Mesothelial cell of epicardium (in vitro differentiated cells): ENCODE data around the gene NT5C3B. TPM values are rescaled to one million over a fixed set of nuclear protein-coding genes. Genes with fewer than 3 reads are reported as not detected.

ENCODE experiments used
- DNase-seq, 2 experiments: peaks; one replicate each; pipeline ENCODE4 v3.0.0; 2021; ENCODE audit warnings: low spot score in 2 of 2; ENCODE audit not compliant: unreplicated experiment in 2 of 2
- H3K27ac Mint-ChIP-seq: 2 replicates; pipeline ENCODE4 v1.8.0; 2021; ENCODE audit warnings: mixed read lengths
- H3K27me3 Mint-ChIP-seq: 2 replicates; pipeline ENCODE4 v1.8.0; 2021; ENCODE audit warnings: low read depth, mixed read lengths
- H3K36me3 Mint-ChIP-seq: 2 replicates; pipeline ENCODE4 v1.8.0; 2021; ENCODE audit warnings: mixed read lengths
- H3K4me1 Mint-ChIP-seq: 2 replicates; pipeline ENCODE4 v1.8.0; 2021; ENCODE audit warnings: mixed read lengths
- H3K4me3 Mint-ChIP-seq: 2 replicates; pipeline ENCODE4 v1.8.0; 2021; ENCODE audit warnings: mild to moderate bottlenecking, moderate library complexity, mixed read lengths
- H3K9me3 Mint-ChIP-seq: 2 replicates; pipeline ENCODE4 v1.8.0; 2021; ENCODE audit warnings: mixed read lengths
- CTCF ChIP-seq: fragments of 200-600 bp; sonication (generic); IDR thresholded peaks from one replicate; pipeline ENCODE4 v1.5.0; 2021; ENCODE audit warnings: antibody characterized with exemption; ENCODE audit not compliant: unreplicated experiment
- total RNA-seq: library from RNA; stranded (reverse); gene quantifications from 3 replicates; pipeline ENCODE4 v1.2.1, GENCODE V29; 2021

Gene NT5C3B
- total RNA-seq, 1 donor from 2014 or later: 75.5 TPM

GRCh38 chr17:41871789-41872188 lies 35.8 kb upstream of the NT5C3B start:
- Mint-ChIP-seq H3K36me3 (peaks cover 53% of the 10 kb centered on the region), H3K9me3 (no peaks in the 10 kb centered on the region), H3K4me1 (no peaks in the 10 kb centered on the region), H3K27ac (no peak overlapping the region), H3K27me3 (no peaks in the 10 kb centered on the region), H3K4me3 (no peak overlapping the region)
- no peak for DNase-seq
- no peak for TF ChIP-seq CTCF

GRCh38 chr17:41870627-41871026 lies 34.6 kb upstream of the NT5C3B start:
- no peak overlapping the region for H3K4me3 Mint-ChIP-seq
- H3K4me1 Mint-ChIP-seq: peaks cover under 1% of the 10 kb centered on the region
- DNase-seq: no peak
- H3K27ac Mint-ChIP-seq: no peak overlapping the region
- peaks cover 48% of the 10 kb centered on the region for H3K36me3 Mint-ChIP-seq
- no peaks in the 10 kb centered on the region for H3K27me3 Mint-ChIP-seq
- H3K9me3 Mint-ChIP-seq: no peaks in the 10 kb centered on the region
- TF ChIP-seq CTCF: no peak

GRCh38 chr17:41870097-41870496 lies 34.1 kb upstream of the NT5C3B start:
- no peaks in the 10 kb centered on the region for H3K9me3 Mint-ChIP-seq
- no peak overlapping the region for H3K27ac Mint-ChIP-seq
- H3K36me3 Mint-ChIP-seq: peaks cover 48% of the 10 kb centered on the region

GRCh38 chr17:41869426-41869825 lies 33.4 kb upstream of the NT5C3B start:
- Mint-ChIP-seq H3K27me3 (no peaks in the 10 kb centered on the region), H3K27ac (no peak overlapping the region), H3K4me3 (no peak overlapping the region), H3K4me1 (peaks cover 3% of the 10 kb centered on the region), H3K36me3 (peaks cover 44% of the 10 kb centered on the region), H3K9me3 (no peaks in the 10 kb centered on the region)
- DNase-seq: no peak
- no peak for TF ChIP-seq CTCF

More at GRCh38 chr17:41870097-41870496, 34.1 kb upstream of the NT5C3B start:
- no peaks in the 10 kb centered on the region for H3K27me3 Mint-ChIP-seq
- peaks cover 3% of the 10 kb centered on the region for H3K4me1 Mint-ChIP-seq
- no peak for TF ChIP-seq CTCF
- H3K4me3 Mint-ChIP-seq: no peak overlapping the region
- no peak for DNase-seq

- Mint-ChIP-seq H3K27ac (no peak overlapping the region), H3K36me3 (peaks cover 39% of the 10 kb centered on the region)
Observed at GRCh38 chr17:41868568-41868967, 32.5 kb upstream of the NT5C3B start.

More at GRCh38 chr17:41868568-41868967, 32.5 kb upstream of the NT5C3B start:
- peaks cover 3% of the 10 kb centered on the region for H3K4me1 Mint-ChIP-seq
- H3K27me3 Mint-ChIP-seq: no peaks in the 10 kb centered on the region
- TF ChIP-seq CTCF: no peak
- no peak overlapping the region for H3K4me3 Mint-ChIP-seq
- H3K9me3 Mint-ChIP-seq: no peaks in the 10 kb centered on the region
- no peak for DNase-seq
